ENCODE measurements around the gene PERCC1.

- no peak for TF ChIP-seq CTCF (IDR thresholded peaks at IDR 0.05)
- TF ChIP-seq POLR2A (IDR thresholded peaks at IDR 0.05): no peak
Measured at GRCh38 chr16:1397779-1398178, 33.1 kb upstream of the PERCC1 start.

Data from vagina (tissue), 2 donors.